T-helper 2 cell treated with Interferon-gamma antibody and Interleukin-4, amounts not matched to agents 100 ng/mL and 5 ng/mL, for 36 hours (primary cell): ENCODE measurements around the gene PPIL1. TPM values are rescaled to one million over a fixed set of nuclear protein-coding genes. Genes with fewer than 3 reads are reported as not detected.

Experiments
- intact Hi-C: fragments of 100-400 bp; cut with micrococcal nuclease; formaldehyde crosslinking; loops from one replicate; pipeline ENCODE4 v1.15.1; 2023
- total RNA-seq: library from RNA; stranded (reverse); gene quantifications from 2 replicates; pipeline ENCODE4 v1.2.3, GENCODE V29; 2022

PPIL1 gene
- total RNA-seq, 1 donor from 2014 or later, result 41.1 TPM

DNA sequence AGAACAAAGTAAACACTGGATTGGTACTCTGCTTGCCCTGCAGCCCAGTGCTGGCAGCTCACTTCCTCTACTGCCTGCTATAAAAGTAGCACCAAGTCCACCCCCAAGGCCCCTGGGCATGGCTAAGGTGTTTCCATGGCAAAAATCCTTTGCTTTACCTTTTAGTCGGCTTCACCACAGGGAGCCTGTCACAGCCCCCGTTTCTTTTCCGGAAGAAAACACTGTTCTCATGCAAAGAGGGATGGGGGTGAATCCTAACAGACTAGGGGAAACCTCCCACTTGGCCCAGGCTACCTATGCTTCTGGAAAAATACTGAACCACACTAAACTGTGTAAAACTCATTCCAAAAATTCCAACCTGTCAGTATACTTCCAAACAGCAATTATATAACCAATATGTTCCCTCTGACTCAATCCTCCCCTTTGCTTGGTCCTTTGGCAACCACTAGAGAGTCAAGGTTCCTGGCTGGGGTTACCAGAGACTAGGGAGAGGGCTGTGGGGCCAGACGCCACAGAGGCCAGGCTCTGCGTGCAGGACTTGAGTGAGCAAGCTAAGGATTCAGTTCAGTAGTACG, 16.1 kb downstream of the PPIL1 start:
- intact Hi-C loops, result no loop called here

DNA sequence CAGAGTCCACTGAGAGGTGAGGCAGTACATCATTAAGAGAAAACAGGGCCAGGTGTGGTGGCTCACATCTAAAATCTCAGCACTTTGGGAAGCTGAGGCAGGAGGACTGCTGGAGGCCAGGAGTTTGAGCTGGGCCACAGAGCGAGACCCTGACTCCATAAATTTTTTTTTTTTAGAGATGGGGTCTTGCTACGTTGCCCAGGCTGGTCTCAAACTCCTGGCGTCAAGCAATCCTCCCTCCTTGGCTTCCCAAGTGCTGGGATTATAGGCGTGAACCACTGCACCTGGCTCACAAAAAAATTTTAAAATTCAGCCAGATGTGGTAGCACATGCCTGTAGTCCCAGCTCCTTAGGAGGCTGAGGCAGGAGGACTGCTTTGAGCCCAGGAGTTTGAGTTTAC, 17.3 kb downstream of the PPIL1 start:
- intact Hi-C loops, result no loop called here

DNA sequence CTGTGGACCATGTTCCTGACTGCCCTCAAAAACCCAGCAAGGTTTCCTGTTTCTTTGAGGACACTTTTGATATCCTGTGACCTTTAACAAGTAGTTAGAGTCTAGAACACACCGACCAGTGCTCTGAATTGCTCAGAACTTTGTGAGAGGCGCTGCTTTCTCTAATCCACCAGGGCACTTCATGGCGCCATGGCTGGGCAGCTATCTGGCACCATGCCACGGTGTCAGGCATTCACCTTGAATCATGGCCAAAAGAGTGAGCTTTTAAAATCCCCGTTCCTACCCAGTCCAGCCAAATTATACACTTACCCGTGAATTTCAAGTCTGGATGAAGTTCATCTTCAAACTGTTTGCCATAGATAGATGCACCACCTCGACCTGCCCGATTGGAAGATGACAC, 18.3 kb downstream of the PPIL1 start:
- intact Hi-C loops, result no loop called here

GRCh38 chr6:36855750-36856149, 18.9 kb downstream of the PPIL1 start:
- intact Hi-C loops, result no loop called here

DNA sequence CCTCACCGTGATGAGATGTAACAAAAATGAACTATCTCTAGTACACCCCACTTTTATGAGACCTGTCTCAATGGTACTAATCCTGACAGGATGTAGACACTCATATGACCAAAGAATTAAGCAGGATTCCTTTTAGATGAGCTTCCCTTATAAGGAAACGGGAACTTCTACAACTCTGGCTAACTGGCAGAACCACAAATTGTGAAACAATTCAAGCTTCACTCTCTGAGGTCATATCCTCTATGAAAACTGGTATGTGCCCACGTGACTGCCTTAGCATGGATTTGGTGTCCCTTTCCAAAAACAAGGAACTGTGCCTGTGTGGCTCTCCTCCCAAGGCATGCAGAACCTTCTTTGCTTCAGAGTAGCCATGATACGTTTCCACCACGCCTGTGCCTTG, 21.3 kb downstream of the PPIL1 start:
- intact Hi-C loops, result no loop called here

- intact Hi-C loops, result no loop called here
Measured at GRCh38 chr6:36852481-36853147, 22.0 kb downstream of the PPIL1 start.

- intact Hi-C loops, result loop anchor here (2.0 kb wide), 1 partner anchor 85 kb away; no protein-coding TSS in a partner anchor
Measured at GRCh38 chr6:36851626-36852025, 23.0 kb downstream of the PPIL1 start.

DNA sequence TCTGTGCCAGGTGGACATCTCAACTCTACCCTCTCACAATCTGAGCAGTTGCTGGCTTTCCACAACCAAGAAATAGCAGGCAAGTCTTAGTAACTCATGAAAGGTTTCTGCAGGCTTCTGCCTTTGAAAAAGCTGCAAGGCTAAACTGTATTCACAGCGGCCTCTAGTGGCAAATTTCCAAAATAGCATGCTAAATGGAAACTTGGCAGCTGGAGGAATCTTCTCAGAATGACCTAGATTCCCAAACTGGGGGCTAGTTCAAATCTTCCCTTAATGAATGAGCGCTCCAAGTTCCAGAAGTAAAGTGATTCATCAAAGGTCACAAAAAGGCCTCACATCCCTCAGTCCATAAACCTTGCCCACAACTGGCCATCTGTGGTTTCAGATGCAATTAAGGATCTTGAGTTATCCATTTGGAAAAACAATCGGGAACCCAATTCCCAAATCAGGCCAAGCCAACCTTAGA, 23.4 kb downstream of the PPIL1 start:
- intact Hi-C loops, result loop anchor here (2.0 kb wide), 1 partner anchor 84 kb away; no protein-coding TSS in a partner anchor

DNA sequence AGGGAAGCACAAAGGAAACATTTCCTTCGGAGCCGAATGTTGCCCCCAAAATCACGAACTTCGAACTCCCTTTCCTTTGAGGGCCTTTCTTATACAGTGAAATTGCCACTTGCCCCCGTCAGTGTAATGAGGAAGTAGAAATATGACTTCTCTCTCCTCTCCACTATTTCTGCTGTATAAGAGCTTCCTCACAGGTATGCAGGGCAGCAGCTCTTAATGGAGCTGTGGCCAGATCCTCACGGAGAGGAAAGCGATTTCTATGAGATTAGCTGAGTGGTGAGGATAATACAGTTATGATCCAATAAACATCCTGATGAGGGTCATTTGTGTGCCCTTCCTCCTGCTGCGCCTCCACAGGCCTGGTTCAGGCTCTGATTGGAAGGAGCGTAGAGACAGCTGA, 24.6 kb downstream of the PPIL1 start:
- intact Hi-C loops, result loop anchor here (2.0 kb wide), 1 partner anchor 83 kb away; no protein-coding TSS in a partner anchor

DNA sequence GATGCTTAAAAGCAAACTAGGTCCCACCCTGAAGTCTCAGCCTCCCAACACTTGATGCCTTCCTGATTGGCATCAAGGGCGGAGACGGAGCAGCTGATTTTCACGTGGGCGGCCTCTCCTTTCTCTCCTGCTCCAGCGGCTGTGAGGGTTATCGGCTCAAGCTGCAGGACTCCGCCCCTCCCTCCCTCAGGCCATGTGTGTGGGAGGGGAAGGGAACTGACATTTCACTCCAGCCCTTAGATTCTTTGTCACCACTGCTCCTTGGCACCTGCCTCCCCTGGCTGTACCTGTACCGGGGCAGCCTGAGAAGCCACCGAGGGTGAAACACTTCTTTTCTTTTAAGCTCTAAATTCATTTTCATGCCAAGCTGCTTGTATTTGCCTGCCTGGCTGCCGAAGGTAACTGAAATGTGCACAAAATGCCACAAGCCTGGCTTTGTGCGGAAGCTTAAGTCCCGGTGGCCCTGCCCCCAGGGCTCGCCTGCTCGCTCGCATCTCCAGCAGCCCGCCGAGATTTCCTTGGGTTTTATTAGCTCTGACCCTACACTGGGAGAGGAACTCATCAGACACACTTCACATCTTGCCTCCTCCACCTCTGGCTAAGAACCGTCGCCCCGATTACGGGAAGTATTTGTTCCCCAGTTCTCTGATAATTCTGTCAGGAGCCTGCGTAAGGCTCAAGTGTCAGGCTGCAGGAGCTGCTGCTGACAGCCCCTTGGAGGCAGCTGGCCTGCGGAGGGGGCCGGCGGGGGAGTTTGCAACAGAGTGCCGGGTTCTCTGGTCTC, 25.8 kb downstream of the PPIL1 start:
- intact Hi-C loops, result no loop called here

DNA sequence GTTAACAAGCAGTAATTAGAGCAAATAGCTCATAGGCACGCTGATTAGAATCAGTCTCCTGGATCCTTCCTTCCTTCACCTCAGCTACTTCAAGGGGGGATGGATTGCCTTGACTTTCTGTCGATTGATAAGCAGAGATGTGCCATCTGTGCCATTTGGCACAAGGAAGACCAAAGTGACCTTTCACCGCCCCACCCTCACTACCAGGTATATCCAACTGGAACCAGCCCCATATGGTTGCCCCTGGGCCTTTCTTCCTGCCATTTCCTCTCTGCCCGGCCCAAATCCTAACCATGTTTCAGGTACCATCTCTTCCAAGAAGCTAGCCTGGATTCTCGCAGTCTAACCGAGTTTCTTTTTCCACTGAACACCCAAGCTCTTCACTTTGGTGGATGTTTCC, 26.6 kb downstream of the PPIL1 start:
- intact Hi-C loops, result no loop called here

DNA sequence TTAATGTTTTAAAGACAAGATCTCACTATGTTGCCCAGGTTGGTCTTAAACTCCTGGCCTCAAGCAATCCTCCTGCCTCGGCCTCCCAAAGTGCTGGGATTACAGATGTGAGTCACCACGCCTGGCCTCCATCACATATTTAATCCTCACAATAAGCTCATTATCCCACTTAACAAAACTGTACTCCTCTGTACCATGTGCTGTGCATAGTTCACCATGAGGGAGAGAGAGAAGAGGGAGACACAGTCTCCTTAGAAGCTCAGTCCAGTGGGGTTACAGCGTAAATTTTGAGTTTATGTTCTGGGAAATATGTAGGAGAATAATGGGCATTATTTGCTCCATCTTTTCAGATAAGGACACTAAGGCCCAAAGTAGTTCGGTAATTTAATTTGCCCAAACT, 27.5 kb downstream of the PPIL1 start:
- intact Hi-C loops, result no loop called here

DNA sequence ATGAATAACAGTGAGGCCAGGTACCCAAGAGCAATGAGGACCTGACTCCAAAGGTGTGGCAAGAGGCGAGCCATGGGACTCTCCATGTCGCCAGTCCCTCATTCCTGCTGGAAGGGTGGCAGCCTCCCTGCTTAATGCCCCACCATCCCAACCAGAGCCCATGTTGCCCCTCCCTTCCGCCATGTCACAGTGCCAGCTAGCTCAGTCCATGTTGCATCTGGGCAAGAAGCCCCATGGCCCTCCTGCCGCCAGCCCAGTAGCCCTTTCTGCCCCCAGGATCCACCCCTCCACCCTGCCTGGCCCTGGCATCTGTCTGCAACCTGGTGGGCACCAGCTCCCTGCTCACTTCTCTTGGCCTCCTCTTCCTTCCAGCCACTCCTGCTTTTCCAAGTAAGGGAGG, 29.4 kb downstream of the PPIL1 start:
- intact Hi-C loops, result no loop called here

GRCh38 chr6:36844232-36845170, 30.1 kb downstream of the PPIL1 start:
- intact Hi-C loops, result no loop called here

DNA sequence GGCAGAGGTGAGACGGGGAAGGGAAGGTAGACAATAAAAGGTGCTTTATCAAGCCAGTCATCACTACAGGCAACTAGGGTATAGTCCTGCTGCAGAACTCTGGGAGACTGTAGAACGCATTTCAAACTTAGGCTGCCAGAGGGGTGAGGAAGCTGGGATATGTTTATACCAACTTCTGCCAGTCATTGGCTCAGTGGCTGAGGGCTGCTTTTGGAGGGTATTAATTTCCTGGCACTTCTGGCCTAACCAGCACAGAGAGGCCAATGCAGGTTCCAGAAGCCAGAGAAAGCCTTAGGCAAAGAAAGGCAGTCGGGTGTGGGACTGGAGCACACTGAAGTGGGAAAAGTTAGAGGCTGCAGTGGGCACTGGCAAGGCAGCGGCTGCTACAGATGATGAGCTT, 31.4 kb downstream of the PPIL1 start:
- intact Hi-C loops, result no loop called here

DNA sequence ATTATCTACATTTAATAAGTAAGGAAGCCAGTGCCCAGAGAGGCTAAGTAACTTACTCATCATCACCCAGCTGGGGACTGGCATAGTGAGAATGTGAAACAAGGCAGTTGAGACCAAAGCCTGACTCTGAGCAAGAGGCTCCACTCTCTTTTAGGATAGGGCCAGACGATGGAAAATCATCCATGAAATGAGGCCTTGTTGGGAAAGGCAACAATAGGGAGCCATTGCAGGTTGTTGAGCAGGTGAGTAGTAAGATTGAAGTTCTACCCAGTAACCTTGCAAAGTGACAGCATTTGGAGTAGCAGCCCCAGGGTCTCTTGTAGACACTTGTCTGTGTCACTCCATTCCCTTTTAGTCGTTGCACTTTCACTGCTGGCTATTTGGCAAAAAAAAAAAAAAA, 32.8 kb downstream of the PPIL1 start:
- intact Hi-C loops, result no loop called here

GRCh38 chr6:36840432-36841403, 33.9 kb downstream of the PPIL1 start:
- intact Hi-C loops, result no loop called here

GRCh38 chr6:36839749-36840431, 34.7 kb downstream of the PPIL1 start:
- intact Hi-C loops, result no loop called here
